Activated T-cell treated with anti-CD3 and anti-CD28 coated beads for 48 hours (primary cell): ENCODE data around the gene ARHGEF19.
"Not testable (repeated sequence)": the region's sequence is repeated elsewhere in the genome, so short reads cannot be mapped to it uniquely, and the experiment has no call there.

Source experiments
- DNase-seq: peaks from one replicate; pipeline ENCODE4 v3.0.0-alpha.2; 2020; ENCODE audit warnings: low read depth

ARHGEF19 gene

GRCh38 chr1:16164213-16165072 lies 48.0 kb downstream of the ARHGEF19 start:
- DNase-seq: no peak

GRCh38 chr1:16163608-16164212 lies 48.7 kb downstream of the ARHGEF19 start:
- not testable (repeated sequence) for DNase-seq

GRCh38 chr1:16162163-16162822 lies 50.2 kb downstream of the ARHGEF19 start:
- peak; percentile 35 for DNase-seq

- DNase-seq: no peak
Measured at GRCh38 chr1:16161717-16162116, 50.7 kb downstream of the ARHGEF19 start.

GRCh38 chr1:16158993-16159831 lies 53.2 kb downstream of the ARHGEF19 start:
- no peak for DNase-seq

- no peak for DNase-seq
Measured at GRCh38 chr1:16158025-16158424, 54.4 kb downstream of the ARHGEF19 start.

GRCh38 chr1:16156848-16157495 lies 55.5 kb downstream of the ARHGEF19 start:
- no peak for DNase-seq

GRCh38 chr1:16155537-16156410 lies 56.7 kb downstream of the ARHGEF19 start, which contains the start of gene EPHA2:
TSS of gene EPHA2 (minus strand) at chr1:16156069. CDS start at chr1:16155932, 137 bp downstream.
- DNase-seq: no peak

GRCh38 chr1:16153999-16154673 lies 58.3 kb downstream of the ARHGEF19 start:
- no peak for DNase-seq

- no peak for DNase-seq
Measured at GRCh38 chr1:16153096-16153998, 59.1 kb downstream of the ARHGEF19 start.

- DNase-seq: no peak
Measured at GRCh38 chr1:16152481-16153087, 59.9 kb downstream of the ARHGEF19 start.

- DNase-seq: no peak
Measured at GRCh38 chr1:16151995-16152384, 60.5 kb downstream of the ARHGEF19 start.

GRCh38 chr1:16151196-16151994 lies 61.1 kb downstream of the ARHGEF19 start:
- no peak for DNase-seq

GRCh38 chr1:16150508-16150907 lies 61.9 kb downstream of the ARHGEF19 start:
- no peak for DNase-seq

GRCh38 chr1:16149702-16150488 lies 62.6 kb downstream of the ARHGEF19 start:
- no peak for DNase-seq

- DNase-seq: no peak
Measured at GRCh38 chr1:16149146-16149545, 63.3 kb downstream of the ARHGEF19 start.
